GM18526 (cell line): ENCODE measurements around the gene SLC38A9.

Experiments
- POLR2A ChIP-seq: IDR thresholded peaks from 3 replicates; pipeline ENCODE4 v1.6.1; 2011; ENCODE audit not compliant: insufficient read length; ENCODE audit errors: extremely low read depth

SLC38A9 gene, protein sequence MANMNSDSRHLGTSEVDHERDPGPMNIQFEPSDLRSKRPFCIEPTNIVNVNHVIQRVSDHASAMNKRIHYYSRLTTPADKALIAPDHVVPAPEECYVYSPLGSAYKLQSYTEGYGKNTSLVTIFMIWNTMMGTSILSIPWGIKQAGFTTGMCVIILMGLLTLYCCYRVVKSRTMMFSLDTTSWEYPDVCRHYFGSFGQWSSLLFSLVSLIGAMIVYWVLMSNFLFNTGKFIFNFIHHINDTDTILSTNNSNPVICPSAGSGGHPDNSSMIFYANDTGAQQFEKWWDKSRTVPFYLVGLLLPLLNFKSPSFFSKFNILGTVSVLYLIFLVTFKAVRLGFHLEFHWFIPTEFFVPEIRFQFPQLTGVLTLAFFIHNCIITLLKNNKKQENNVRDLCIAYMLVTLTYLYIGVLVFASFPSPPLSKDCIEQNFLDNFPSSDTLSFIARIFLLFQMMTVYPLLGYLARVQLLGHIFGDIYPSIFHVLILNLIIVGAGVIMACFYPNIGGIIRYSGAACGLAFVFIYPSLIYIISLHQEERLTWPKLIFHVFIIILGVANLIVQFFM

DNA sequence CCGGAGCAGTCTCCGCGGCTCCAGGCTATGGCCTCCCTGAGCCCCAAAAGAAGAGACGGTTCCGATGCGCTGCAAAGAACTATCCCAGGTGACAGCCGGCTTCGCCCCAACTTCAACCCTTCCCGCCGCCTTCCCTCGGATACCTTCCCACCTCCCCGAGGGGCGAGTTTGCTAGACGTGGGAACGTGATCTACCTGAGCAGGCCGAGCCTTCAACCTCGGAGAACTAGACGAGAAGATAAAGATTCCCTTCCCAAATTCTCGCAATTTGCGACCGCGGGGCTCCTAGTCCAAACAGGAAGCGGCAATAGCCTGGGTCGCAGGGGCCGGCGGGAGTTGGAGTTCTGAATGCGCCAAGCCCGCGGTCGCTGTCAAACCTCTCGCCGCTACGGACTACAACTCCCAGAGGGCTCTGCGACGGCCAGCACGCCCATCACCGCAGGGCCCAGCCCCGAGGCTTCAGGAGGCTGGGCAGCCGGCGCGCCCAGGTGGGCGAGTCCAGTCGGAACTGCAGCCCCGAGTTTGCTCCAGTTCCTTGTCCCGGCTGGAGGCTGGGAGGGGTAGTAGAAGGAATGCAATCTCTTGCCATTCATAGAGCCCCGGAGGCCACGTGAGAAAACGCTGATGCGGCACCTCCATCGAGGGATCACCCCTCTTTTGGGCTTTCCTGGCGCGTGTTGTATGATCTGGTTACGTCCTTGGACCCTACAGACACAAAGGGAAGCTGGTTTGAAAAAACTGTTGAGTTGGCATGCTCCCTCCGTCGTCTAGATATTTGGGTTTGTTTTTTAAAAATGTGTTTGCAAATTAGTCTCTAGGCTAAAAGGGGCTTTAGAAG is at the start of gene SLC38A9:
Gene SLC38A9, minus strand, starts transcription at position 302 of the 837 bp plus-strand sequence. CDS start 14,366 bp downstream, outside the sequence.
- peak; percentile 68 for TF ChIP-seq POLR2A

DNA sequence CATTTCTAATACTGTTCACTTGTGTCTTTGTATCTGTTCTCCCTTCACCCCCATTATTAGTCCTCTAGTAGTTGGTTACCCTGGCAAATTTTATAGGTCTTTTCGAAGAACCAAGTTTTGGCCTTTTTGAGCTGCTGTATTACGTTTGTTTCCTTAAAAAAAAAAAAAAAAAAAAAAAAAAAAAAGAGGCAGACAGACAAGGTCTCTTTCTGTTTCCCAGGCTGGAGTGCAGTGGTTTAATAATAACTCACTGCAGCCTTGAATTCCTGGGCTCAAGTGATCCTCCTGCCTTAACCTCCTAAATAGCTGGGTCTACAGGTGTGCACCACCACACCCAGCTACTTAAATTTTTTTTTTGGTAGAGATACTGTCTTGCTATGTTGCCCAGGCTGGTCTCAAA is 46.6 kb upstream of the SLC38A9 start:
- no peak for TF ChIP-seq POLR2A

DNA sequence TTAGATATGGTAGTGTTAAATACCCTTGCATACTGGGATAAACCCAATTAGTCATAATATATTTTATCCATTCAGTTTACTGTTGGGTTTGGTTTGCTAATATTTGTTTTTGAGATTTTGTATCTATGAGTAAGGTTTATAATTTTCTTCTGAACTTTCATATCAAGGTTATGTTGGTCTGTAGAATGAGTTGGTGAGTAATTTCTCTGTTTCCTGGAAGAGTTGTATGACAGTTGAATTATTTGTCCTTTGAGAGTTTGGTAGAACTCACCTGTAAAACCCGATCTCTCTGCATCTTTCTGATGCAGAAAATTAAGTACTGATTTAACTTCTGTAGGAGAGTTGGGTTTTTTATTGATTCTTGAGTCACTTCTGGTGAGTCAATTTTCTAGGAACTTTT is 46.1 kb upstream of the SLC38A9 start:
- no peak for TF ChIP-seq POLR2A

DNA sequence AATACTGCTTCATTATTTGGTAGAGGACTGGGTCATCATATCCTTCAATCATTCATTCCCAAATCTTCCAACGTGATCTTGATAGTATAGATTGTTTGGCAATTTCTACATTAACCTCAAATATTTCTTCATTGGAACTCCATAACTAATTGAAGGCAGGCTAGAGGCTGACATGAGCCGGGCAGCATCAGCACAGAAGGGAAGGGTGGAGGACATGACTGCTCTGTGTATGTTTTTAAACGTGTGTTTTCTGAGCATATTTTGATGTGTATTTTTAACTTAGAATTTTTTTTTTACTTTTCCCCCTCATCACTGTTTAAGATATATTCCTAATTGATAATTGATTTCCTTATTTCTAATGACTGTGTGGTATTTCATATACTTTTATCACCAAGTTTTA is 38.4 kb upstream of the SLC38A9 start:
- no peak for TF ChIP-seq POLR2A

DNA sequence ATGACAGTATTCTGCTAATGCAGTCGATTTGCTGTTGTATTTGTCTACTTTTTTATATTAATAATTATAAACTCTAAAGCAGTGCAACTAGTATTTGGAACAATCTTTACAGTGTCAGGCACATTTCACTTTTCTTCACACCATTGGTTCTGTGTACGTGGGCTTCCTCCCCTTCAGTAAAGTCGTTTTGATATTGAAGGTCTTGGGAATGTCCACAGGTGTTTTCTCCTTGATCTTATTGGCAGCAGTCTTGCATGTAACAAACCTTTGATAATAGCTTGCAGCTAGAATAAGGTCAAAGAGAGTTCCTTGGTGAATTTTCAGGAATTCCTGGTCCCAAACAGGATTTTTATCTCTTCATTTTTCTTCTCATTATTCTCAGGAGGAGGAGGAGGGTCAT is 37.9 kb upstream of the SLC38A9 start:
- no peak for TF ChIP-seq POLR2A

DNA sequence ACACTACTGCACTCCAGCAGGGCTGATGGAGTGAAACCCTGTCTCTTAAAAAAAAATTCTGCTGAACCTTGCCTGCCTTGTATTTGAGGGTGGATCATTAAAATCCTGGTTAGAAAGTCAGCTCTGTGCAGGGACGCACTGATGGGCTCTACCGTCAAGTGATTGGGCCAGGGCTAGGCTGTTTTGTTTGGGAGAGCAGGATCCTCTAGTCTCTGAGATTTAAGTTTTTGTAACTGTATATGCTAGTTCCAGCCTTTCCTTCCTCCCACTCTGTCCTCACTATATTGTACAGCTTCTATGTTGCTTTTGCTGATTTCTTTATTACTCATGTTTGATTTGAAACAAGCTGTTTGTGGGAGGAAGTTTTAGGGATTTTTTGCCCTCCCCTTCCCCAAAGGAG is 37.3 kb upstream of the SLC38A9 start:
- no peak for TF ChIP-seq POLR2A

DNA sequence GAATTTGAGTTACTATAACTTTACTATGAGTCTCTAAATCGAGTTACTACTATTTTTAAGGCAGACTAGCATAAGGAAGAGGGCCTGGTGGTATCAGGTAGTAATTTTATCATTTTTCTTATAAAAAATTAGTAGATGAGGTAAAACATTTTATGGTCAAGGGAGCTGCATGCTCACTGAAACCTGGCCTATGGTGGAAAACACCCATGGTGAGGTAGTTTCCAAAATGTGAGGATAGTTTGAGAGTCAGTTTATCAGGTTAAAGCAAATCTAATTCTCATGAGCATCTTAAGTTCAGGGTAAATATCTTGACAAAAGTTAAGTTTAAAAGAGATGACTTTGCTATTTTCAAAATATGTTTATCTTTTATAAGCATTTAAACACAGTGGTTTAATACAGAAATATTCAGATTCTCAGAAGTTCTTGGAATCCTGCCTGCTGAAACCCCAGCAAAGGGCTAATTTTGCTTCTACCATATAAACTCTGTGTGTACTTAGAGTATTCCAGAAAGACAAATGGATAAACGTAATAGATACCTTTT is 35.7 kb upstream of the SLC38A9 start:
- TF ChIP-seq POLR2A = no peak

DNA sequence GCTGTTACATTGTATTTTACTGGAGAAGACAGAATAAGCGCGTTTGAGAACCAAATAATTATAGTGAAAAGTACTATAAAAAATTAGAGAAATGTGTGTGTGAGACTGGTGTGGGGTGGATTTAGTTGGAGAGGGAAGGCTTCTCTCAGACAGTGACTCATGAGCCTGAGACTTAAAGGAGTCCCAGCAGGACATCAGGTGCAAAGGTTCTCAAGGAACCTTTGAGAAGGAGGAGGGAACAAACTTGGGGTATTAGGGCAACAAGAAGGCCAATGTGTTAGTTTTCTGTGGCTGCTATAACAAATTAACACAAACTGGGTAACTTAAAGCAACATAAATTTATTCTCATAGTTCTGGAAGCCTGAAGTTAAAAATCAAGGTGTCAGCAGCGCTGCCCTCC is 30.7 kb upstream of the SLC38A9 start:
- no peak for TF ChIP-seq POLR2A

DNA sequence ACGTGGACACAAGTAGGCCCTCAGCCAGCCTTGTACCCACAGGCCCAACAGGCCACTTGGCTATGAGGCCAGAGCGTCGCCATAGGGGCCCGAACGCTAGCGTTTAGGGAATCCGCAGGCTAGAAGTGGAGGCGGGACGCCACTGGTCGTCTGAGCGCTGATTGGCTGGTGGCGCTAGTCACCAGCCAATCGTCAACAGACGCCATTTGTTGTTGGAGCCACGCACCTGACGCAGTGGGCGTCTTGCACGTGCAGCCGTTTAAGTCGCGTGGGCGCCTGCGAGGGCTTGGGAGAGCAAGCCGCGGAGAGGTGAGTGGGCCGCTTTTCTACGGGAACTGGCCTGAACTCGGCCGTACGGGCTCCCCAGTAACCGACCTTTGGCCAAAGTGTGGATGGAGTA is 25.7 kb upstream of the SLC38A9 start, which contains the start of gene DDX4:
Gene DDX4, plus strand, starts transcription at position 269 of the 400 bp plus-strand sequence. CDS start 903 bp downstream, outside the sequence.
- no peak for TF ChIP-seq POLR2A

DNA sequence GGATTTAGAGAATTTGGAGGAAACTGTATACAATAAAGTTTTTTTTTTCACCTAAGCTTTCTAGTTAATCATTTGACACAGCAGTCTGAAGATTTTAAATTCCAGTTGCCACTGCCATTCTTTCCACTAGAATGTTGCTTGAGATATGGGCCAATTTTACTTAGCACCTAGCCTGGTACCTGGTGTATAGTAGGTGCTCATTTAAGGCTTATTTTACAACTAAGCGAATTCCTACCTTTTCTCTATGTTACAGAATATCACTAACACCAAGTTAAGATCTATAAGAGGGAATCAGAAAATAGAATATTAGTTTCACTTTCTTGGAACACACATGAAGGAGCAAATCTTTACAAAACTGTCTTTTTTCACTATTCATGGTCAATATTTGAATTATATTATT is 22.5 kb upstream of the SLC38A9 start:
- no peak for TF ChIP-seq POLR2A

DNA sequence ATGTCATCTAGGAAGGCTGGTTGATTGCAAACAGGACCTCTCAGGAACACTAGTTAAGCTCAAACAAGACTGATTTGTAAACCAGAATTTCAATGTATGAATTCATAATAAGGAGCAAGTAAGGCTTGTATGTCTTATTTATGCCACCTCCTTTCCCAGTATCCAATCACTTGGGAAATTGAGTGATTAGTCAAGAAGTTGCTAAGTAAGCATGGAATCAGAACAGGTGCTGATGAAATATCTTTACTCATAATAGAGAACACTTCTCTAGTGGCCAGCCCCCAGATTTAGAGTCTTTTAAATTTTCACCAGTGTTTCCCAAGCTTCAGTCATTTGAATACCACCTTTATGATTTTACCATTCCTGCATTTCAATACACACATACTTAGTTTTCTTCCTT is 20.5 kb upstream of the SLC38A9 start:
- no peak for TF ChIP-seq POLR2A

DNA sequence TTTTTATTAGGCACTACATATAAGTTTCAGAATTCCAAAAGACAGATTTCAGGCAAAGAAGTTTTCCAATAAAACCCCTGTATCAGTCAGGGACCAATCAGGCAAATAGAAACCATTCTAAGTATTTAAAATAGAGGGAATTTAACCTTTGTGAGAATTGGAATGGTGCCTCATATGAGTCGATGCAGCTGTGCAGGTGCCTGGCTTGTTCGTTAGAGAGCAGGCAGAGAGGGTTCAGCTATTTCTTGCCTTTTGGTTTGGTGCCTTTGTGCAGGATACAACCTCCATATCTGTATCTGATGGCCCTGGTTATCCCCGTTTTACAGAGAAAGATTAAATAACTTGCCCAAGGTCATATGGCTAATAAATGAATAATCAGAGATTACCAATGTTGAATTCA is 19.7 kb upstream of the SLC38A9 start:
- no peak for TF ChIP-seq POLR2A

DNA sequence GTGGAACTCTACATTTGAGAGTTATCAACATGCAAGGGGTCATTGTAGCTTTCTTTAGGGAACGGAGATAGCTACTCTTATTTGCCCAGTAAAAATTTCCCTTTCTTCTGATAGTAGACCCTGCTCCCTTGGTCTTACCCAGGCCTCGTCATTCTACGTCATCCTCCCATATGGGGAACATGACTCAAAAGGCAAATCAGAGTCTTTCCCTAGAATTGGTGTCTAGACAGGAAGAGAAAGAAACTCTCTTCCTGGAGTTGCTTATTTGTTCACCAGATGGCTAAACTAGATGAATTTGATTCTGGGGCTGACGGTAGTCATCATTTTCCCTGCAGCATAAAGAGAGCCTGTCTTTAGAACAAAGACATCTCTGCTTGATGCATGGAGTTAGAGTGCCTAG is 12.2 kb upstream of the SLC38A9 start:
- TF ChIP-seq POLR2A = no peak

DNA sequence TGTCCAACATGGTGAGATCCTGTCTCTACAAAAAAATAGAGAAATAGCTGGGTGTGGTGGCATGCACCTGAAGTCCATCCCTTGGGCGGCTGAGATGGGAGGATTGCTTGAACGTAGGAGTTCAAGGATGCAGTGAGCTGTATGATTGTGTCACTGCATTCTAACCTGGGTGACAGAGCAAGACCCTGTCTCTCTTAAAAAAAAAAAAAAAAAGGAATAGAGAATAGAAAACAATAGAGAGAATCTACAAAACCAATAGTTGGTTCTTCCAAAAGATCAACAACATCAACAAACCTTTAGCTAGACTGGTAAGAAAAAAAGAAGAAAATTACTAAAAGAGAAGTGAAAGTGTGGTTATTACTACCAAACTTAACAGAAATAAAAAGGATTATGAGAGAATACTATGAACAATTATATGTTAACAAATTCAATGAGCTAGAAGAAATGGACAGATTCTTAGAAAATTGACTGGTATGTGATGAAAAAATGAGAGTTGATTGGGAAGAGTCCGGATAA is 8.1 kb upstream of the SLC38A9 start:
- TF ChIP-seq POLR2A = no peak

DNA sequence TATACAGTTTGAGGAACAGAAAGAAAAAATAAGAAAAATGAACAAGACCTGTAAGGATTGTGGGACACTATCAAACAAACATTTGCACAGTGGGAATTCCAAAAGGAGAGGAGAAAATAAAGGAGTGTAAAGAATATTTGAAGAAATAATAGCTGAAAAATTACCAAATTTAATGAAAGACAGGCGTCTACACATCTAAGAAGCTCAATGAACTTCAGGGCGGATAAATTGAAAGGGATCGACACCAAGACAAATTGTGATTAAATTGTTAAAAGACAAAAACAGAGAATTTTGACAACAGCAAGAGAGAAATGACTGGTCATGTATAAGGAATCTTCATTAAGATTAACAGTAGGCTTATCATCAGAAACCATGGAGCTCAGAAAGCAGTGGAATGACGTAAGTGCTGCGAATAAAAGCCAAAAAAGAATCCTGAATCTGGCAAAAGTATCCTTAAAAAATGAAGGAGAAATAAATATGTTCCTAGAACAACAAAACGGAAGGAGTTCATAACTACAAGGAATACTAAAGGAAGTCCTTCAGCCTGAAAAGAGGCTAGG is 3.5 kb upstream of the SLC38A9 start:
- TF ChIP-seq POLR2A = no peak
